NB4 (cell line): ENCODE measurements around the gene PYROXD2.

Source experiments
- CTCF ChIP-seq: IDR thresholded peaks from one replicate; pipeline ENCODE4 v1.5.1; 2012; ENCODE audit warnings: low read depth, low read length
- MAX ChIP-seq: IDR thresholded peaks from 2 replicates; pipeline ENCODE4 v1.6.1; 2011; ENCODE audit warnings: low read depth, low read length
- POLR2A ChIP-seq: IDR thresholded peaks from 2 replicates; pipeline ENCODE4 v1.6.1; 2011; ENCODE audit warnings: mild to moderate bottlenecking; ENCODE audit not compliant: insufficient read length; ENCODE audit errors: extremely low read depth

- TF ChIP-seq CTCF = no peak
- TF ChIP-seq POLR2A = no peak
- no peak for TF ChIP-seq MAX
These were observed 8.7 kb upstream of the PYROXD2 start for GRCh38 chr10:98423691-98424120.
